HepG2 (cell line): ENCODE data around the gene DLEC1. TPM values are rescaled to one million over a fixed set of nuclear protein-coding genes. Genes with fewer than 3 reads are reported as not detected.

Experiments used
- ATAC-seq: fragments of 200-7000 bp; cut with Tn5 transposase; 3 replicates; pipeline ENCODE4 v1.9.1; 2020; ENCODE audit warnings: mild to moderate bottlenecking, moderate library complexity
- BruUV-seq: library from RNA; stranded (reverse); fragments of 400-500 nt; replicated peaks from 2 replicates; lab custom pipeline; 2021; lab: Mats Ljungman, UMichigan
- CTCF ChIA-PET: fragments of 300-600 bp; formaldehyde crosslinking; extraction: SDS; loops from one replicate; lab custom pipeline; 2021; ENCODE audit warnings: low total read pairs, inconsistent platforms, low intra/inter-chr PET ratio; lab: Yijun Ruan, JAX
- POLR2A ChIA-PET: fragments of 350-600 bp; sonication (Branson Sonifier 250); formaldehyde crosslinking; loops from one replicate; lab custom pipeline; 2020; ENCODE audit warnings: antibody characterized with exemption, inconsistent platforms; lab: Yijun Ruan, JAX
- DNase-seq: peaks from one replicate; pipeline ENCODE4 v3.0.0-alpha.2; 2015; ENCODE audit warnings: low spot score
- FAIRE-seq: peaks from 3 replicates; lab custom pipeline; 2011; peaks lifted over from hg19 to GRCh38; lab: Jason Lieb, UNC
- H2AFZ ChIP-seq: one replicate; pipeline ENCODE4 v1.6.1; 2011; ENCODE audit warnings: low read length, inconsistent platforms
- H3K27ac ChIP-seq: fragments of 300-600 bp; 3 replicates; pipeline ENCODE4 v1.8.0; 2011; ENCODE audit warnings: mixed run types, mild to moderate bottlenecking, mixed read lengths, low read length, inconsistent platforms; ENCODE audit not compliant: insufficient read depth; ENCODE audit errors: extremely low read length
- H3K27me3 ChIP-seq, 2 experiments: fragments of 200-600 bp in 1 of 2; 2 replicates in 1 of 2; 3 replicates in 1 of 2; pipeline versions ENCODE4 v1.6.0 to v1.8.0; 2011; ENCODE audit warnings: low read length in 2 of 2, mild to moderate bottlenecking in 2 of 2, moderate library complexity in 2 of 2, inconsistent platforms in 1 of 2; ENCODE audit not compliant: insufficient read depth in 2 of 2, control insufficient read depth in 1 of 2
- H3K36me3 ChIP-seq, 2 experiments: fragments of 200-600 bp in 1 of 2; replicated peaks in 1 of 2; 2 replicates in 1 of 2; 3 replicates in 1 of 2; pipeline versions ENCODE4 v1.5.1 to v1.8.0; 2011; ENCODE audit warnings: low read length in 2 of 2, inconsistent platforms in 1 of 2; ENCODE audit not compliant: insufficient read depth in 2 of 2, control insufficient read depth in 1 of 2
- H3K4me1 ChIP-seq: 2 replicates; pipeline ENCODE4 v1.5.1; 2012; ENCODE audit warnings: low read length, inconsistent platforms; ENCODE audit not compliant: insufficient read depth
- H3K4me2 ChIP-seq: 2 replicates; pipeline ENCODE4 v1.6.0; 2011; ENCODE audit warnings: low read depth, low read length, inconsistent platforms
- H3K4me3 ChIP-seq, 3 experiments: fragments of 200-600 bp in 1 of 3; sonication (generic), shearing (Covaris generic) in 1 of 3; replicated peaks in 1 of 3; 2 replicates each; pipeline ENCODE4 v1.5.1; 2011 to 2016; ENCODE audit warnings: low read length in 3 of 3, inconsistent platforms in 2 of 3, low read depth in 2 of 3, mild to moderate bottlenecking in 2 of 3, control low read depth in 1 of 3, mixed read lengths in 1 of 3; ENCODE audit not compliant: insufficient read depth in 1 of 3
- H3K79me2 ChIP-seq: one replicate; pipeline ENCODE4 v1.6.1; 2011; ENCODE audit warnings: low read length, inconsistent platforms; ENCODE audit not compliant: insufficient read depth
- H3K9ac ChIP-seq: 2 replicates; pipeline ENCODE4 v1.6.0; 2011; ENCODE audit warnings: mild to moderate bottlenecking, low read depth, low read length, inconsistent platforms; ENCODE audit not compliant: insufficient read depth
- H3K9me3 ChIP-seq: 2 replicates; pipeline ENCODE4 v1.5.1; 2012; ENCODE audit warnings: mild to moderate bottlenecking, low read length
- H4K20me1 ChIP-seq: 2 replicates; pipeline ENCODE4 v1.6.0; 2011; ENCODE audit warnings: inconsistent platforms, mild to moderate bottlenecking, low read length, moderate library complexity; ENCODE audit not compliant: insufficient read depth
- CBFB ChIP-seq: sonication (generic); formaldehyde crosslinking; IDR thresholded peaks from 2 replicates; pipeline ENCODE4 v1.4.0; 2020; ENCODE audit warnings: missing genetic modification reagents
- NKX3-1 ChIP-seq: sonication (generic); formaldehyde crosslinking; IDR thresholded peaks from 2 replicates; pipeline ENCODE4 v1.5.0; 2020; ENCODE audit warnings: missing genetic modification reagents
- WGBS: methylation state at CpG from one replicate; pipeline ENCODE4 v1.1.6; 2017; ENCODE audit warnings: low lambda C conversion rate; 5-methylcytosine and 5-hydroxymethylcytosine counted together
- in situ Hi-C: cut with HindIII; loops from 2 replicates; pipeline ENCODE4 v1.10.0; 2017; ENCODE audit warnings: low pct_unique_long_range_greater_than_20kb; ENCODE audit not compliant: extremely low pct_ligation_motif_present
- intact Hi-C: fragments of 100-400 bp; cut with micrococcal nuclease; formaldehyde crosslinking; loops from one replicate; pipeline ENCODE4 v1.10.0; 2022; ENCODE audit not compliant: unreplicated experiment
- polyA plus RNA-seq, 8 experiments: library from polyadenylated mRNA; depleted of rRNA in 3 of 8; stranded (reverse) in 7 of 8; unstranded in 1 of 8; fragments of >200 nt; fragmentation: Illumina TruSeq in 4 of 8; extraction: Trizol in 4 of 8; gene quantifications; 2 replicates each; pipeline versions ENCODE4 v1.2.1 to v1.2.3, GENCODE V29; 2011 to 2016; ENCODE audit warnings: low read depth in 4 of 8, missing spikeins in 1 of 8, mixed read lengths in 1 of 8; ENCODE audit not compliant: insufficient read depth in 1 of 8
- total RNA-seq, 5 experiments: library from RNA; depleted of rRNA; stranded (reverse); fragments of >200 nt; fragmentation: Illumina TruSeq; extraction: Trizol; gene quantifications; 2 replicates each; pipeline ENCODE4 v1.2.3, GENCODE V29; 2016; ENCODE audit warnings: low read depth in 1 of 5

The DLEC1 gene
- total and polyA plus RNA-seq, 2 of the 13 experiments (the other 11 are each of a cell fraction or from before 2014, with no cell fraction given): 0.09 TPM; not detected in 1

DNA sequence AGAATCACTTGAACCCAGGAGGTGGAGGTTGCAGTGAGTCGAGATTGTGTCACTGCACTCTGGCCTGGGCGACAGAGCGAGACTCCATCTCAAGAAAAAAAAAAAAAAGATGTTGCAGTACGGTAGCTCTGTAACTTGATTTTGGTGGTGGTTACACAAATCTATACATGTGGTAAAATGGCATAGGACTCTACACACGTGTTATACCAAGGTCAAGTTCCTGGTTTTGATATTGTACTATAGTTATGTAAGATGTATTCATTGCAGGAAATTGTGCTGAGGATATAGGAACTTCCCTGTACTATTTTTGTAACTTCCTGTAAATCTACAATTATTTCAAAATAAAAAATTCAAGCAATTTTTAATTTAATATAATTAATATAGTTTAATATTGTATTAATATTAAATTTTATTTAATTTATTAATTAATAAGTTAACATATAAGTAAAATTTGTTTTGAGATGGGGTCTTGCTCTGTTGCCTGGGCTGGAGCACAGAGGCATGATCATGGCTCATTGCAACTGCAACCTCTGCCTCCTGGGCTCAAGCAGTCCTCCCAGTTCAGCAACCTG is 109.4 kb downstream of the DLEC1 start:
- no TSS peak for BruUV-seq
- 57% methylated on average over 5 of the region's 5 CpGs for WGBS
- no peak overlapping the region for H3K4me2 ChIP-seq
- no peak overlapping the region for H2AFZ ChIP-seq
- in situ Hi-C loops (loop anchor here (25.0 kb wide), 1 partner anchor 314 kb away; the partner anchor contains the start of gene ACVR2B), intact Hi-C loops (no loop called here)
- H3K36me3 ChIP-seq: no peaks in the 10 kb centered on the region
- peaks cover 7% of the 10 kb centered on the region; the same call in 1 of the 2 replicates for H3K4me1 ChIP-seq
- no peak for TF ChIP-seq CBFB (CRISPR knock-in tag)
- FAIRE-seq (no peak), DNase-seq (no peak), ATAC-seq (no peak)
- no peaks in the 10 kb centered on the region for H3K27me3 ChIP-seq
- H3K9ac ChIP-seq: no peak overlapping the region
- ChIA-PET CTCF (no interaction called here), POLR2A (interaction anchor here (1.7 kb wide), 1 partner anchor 11 kb away, joined by 4 read pairs; the partner anchor contains the start of gene ACAA1)
- no peak overlapping the region for H3K4me3 ChIP-seq
- H4K20me1 ChIP-seq: no peaks in the 10 kb centered on the region
- H3K27ac ChIP-seq: no peak overlapping the region
- 0 out of 2 replicates have a peak, but pooled peaks cover 9% of the 10 kb centered on the region for H3K9me3 ChIP-seq
- no peaks in the 10 kb centered on the region for H3K79me2 ChIP-seq

DNA sequence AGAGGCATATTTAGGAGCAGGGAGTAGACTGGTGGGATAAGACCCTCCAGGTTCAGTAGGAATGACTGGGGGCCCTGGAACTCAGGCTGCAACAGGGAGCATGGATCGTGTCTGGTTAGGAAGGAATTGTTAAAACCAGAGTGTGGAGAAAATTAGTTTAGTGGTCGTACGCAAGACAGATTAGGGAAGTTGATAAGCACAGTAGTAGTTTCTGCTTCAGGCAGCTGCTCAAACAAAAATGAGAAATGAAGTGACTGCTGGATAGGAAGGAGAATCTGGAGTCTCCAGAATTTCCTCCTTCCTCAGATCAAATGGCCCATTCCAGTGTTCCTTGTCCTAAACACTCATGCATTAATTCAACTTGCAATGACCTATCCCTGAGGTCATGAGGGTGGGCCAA is 110.7 kb downstream of the DLEC1 start:
- FAIRE-seq (no peak), ATAC-seq (no peak), DNase-seq (no peak)
- no peaks in the 10 kb centered on the region for H4K20me1 ChIP-seq
- ChIA-PET POLR2A (interaction anchor here (1.7 kb wide), 1 partner anchor 13 kb away, joined by 4 read pairs; the partner anchor contains the start of gene ACAA1), CTCF (no interaction called here)
- in situ Hi-C loops (loop anchor here (25.0 kb wide), 1 partner anchor 313 kb away; the partner anchor contains the start of gene ACVR2B), intact Hi-C loops (no loop called here)
- no peaks in the 10 kb centered on the region for H3K79me2 ChIP-seq
- no peaks in the 10 kb centered on the region for H3K36me3 ChIP-seq
- BruUV-seq: no TSS peak
- H2AFZ ChIP-seq: no peak overlapping the region
- peaks cover 7% of the 10 kb centered on the region; the same call in 1 of the 2 replicates for H3K4me1 ChIP-seq
- H3K9ac ChIP-seq: no peak overlapping the region
- H3K4me3 ChIP-seq: no peak overlapping the region
- no peak overlapping the region for H3K4me2 ChIP-seq
- no peak for TF ChIP-seq NKX3-1
- no peak overlapping the region for H3K27ac ChIP-seq
- H3K9me3 ChIP-seq: 0 out of 2 replicates have a peak, but pooled peaks cover 9% of the 10 kb centered on the region
- no peaks in the 10 kb centered on the region for H3K27me3 ChIP-seq
- WGBS: 40% methylated on average over 3 of the region's 3 CpGs
